Astrocyte (in vitro differentiated cells and primary cell): ENCODE results near the gene CNST. TPM values are rescaled to one million over a fixed set of nuclear protein-coding genes. Genes with fewer than 3 reads are reported as not detected.

Source experiments
- DNase-seq: peaks from one replicate; pipeline ENCODE4 v3.0.0-alpha.2; 2010; ENCODE audit warnings: low read depth
- FAIRE-seq: peaks from 2 replicates; lab custom pipeline; 2011; peaks lifted over from hg19 to GRCh38; lab: Jason Lieb, UNC
- H2AFZ ChIP-seq: 2 replicates; pipeline ENCODE4 v1.6.0; 2012; ENCODE audit warnings: low read depth, low read length, inconsistent platforms
- H3K27ac ChIP-seq: 2 replicates; pipeline ENCODE4 v1.5.1; 2011; ENCODE audit warnings: low read depth, low read length, inconsistent platforms
- H3K27me3 ChIP-seq: 2 replicates; pipeline ENCODE4 v1.6.0; 2011; ENCODE audit warnings: low read length, inconsistent platforms; ENCODE audit not compliant: insufficient read depth
- H3K36me3 ChIP-seq: 2 replicates; pipeline ENCODE4 v1.5.1; 2011; ENCODE audit warnings: low read length, inconsistent platforms; ENCODE audit not compliant: insufficient read depth
- H3K4me1 ChIP-seq: 2 replicates; pipeline ENCODE4 v1.5.1; 2011; ENCODE audit warnings: low read length, inconsistent platforms; ENCODE audit not compliant: insufficient read depth
- H3K4me2 ChIP-seq: 2 replicates; pipeline ENCODE4 v1.6.0; 2012; ENCODE audit warnings: low read length, inconsistent platforms
- H3K4me3 ChIP-seq: 2 replicates; pipeline ENCODE4 v1.5.1; 2011; ENCODE audit warnings: low read depth, mild to moderate bottlenecking, low read length, inconsistent platforms; ENCODE audit not compliant: insufficient read depth
- H3K79me2 ChIP-seq: 2 replicates; pipeline ENCODE4 v1.6.0; 2012; ENCODE audit warnings: mild to moderate bottlenecking, low read length, inconsistent platforms; ENCODE audit not compliant: insufficient read depth
- H3K9ac ChIP-seq: 2 replicates; pipeline ENCODE4 v1.6.0; 2012; ENCODE audit warnings: mild to moderate bottlenecking, low read length, inconsistent platforms
- H3K9me3 ChIP-seq: 2 replicates; pipeline ENCODE4 v1.5.1; 2012; ENCODE audit warnings: low read depth, mild to moderate bottlenecking, low read length, inconsistent platforms; ENCODE audit not compliant: insufficient read depth
- H4K20me1 ChIP-seq: 2 replicates; pipeline ENCODE4 v1.6.0; 2012; ENCODE audit warnings: low read length, inconsistent platforms; ENCODE audit not compliant: insufficient read depth
- H3K27ac Mint-ChIP-seq: one replicate; pipeline ENCODE4 v1.8.0; 2021; ENCODE audit warnings: mild to moderate bottlenecking, mixed read lengths; ENCODE audit not compliant: unreplicated experiment
- H3K27me3 Mint-ChIP-seq: one replicate; pipeline ENCODE4 v1.8.0; 2021; ENCODE audit warnings: low read depth, mixed read lengths; ENCODE audit not compliant: unreplicated experiment
- H3K36me3 Mint-ChIP-seq: one replicate; pipeline ENCODE4 v1.8.0; 2021; ENCODE audit warnings: low read depth, mixed read lengths; ENCODE audit not compliant: unreplicated experiment
- H3K4me1 Mint-ChIP-seq: one replicate; pipeline ENCODE4 v1.8.0; 2021; ENCODE audit warnings: low read depth, mixed read lengths; ENCODE audit not compliant: unreplicated experiment
- H3K4me3 Mint-ChIP-seq: one replicate; pipeline ENCODE4 v1.8.0; 2021; ENCODE audit warnings: mild to moderate bottlenecking, moderate library complexity, mixed read lengths; ENCODE audit not compliant: unreplicated experiment
- H3K9me3 Mint-ChIP-seq: one replicate; pipeline ENCODE4 v1.8.0; 2021; ENCODE audit warnings: mild to moderate bottlenecking, mixed read lengths; ENCODE audit not compliant: unreplicated experiment
- CTCF ChIP-seq: IDR thresholded peaks from 2 replicates; pipeline ENCODE4 v1.5.1; 2011; ENCODE audit warnings: low read depth, mild to moderate bottlenecking, inconsistent platforms, low read length, moderate library complexity; ENCODE audit not compliant: insufficient read depth
- EZH2 ChIP-seq: IDR thresholded peaks from 2 replicates; pipeline ENCODE4 v1.6.1; 2012; ENCODE audit warnings: mild to moderate bottlenecking, low read length, inconsistent platforms; ENCODE audit not compliant: insufficient read depth
- total RNA-seq: library from RNA; stranded (reverse); gene quantifications from 2 replicates; pipeline ENCODE4 v1.2.1, GENCODE V29; 2021

Gene CNST
- total RNA-seq, 1 donor from 2014 or later: 19.8 TPM

DNA sequence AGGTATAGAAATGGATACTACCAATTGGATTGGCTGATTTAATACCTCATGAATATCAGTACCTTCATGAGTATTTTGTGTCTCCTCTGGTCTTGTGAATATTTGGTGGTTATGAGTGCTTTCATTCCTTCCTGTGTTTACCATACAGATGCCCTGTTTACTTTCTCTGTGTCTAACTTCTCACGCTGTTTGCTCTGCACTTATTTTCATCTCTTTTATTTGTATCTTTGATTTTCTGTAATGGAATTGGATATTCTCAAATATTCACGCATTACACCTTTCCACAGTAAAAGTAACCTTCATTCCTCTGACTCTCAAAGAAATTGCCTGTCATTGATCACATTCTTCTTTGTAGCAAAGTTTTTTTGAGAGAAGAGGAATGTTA lies 16.8 kb downstream of the CNST start:
- Mint-ChIP-seq H3K4me3 (no peak overlapping the region), H3K27me3 (no peaks in the 10 kb centered on the region), H3K4me1 (peaks cover 9% of the 10 kb centered on the region), H3K9me3 (no peaks in the 10 kb centered on the region), H3K36me3 (peaks cover 7% of the 10 kb centered on the region), H3K27ac (no peak overlapping the region)
- H3K9ac ChIP-seq: no peak overlapping the region
- peaks cover 60% of the 10 kb centered on the region for H3K79me2 ChIP-seq
- H4K20me1 ChIP-seq: peaks cover 3% of the 10 kb centered on the region
- FAIRE-seq (no peak), DNase-seq (no peak)
- no peaks in the 10 kb centered on the region for H3K9me3 ChIP-seq
- no peak overlapping the region for H3K4me3 ChIP-seq
- peaks cover 5% of the 10 kb centered on the region for H3K36me3 ChIP-seq
- no peak overlapping the region for H3K4me2 ChIP-seq
- H3K4me1 ChIP-seq: peaks cover 10% of the 10 kb centered on the region
- H3K27me3 ChIP-seq: no peaks in the 10 kb centered on the region
- H3K27ac ChIP-seq: no peak overlapping the region
- TF ChIP-seq CTCF (no peak), EZH2 (no peak)
- no peak overlapping the region for H2AFZ ChIP-seq

DNA sequence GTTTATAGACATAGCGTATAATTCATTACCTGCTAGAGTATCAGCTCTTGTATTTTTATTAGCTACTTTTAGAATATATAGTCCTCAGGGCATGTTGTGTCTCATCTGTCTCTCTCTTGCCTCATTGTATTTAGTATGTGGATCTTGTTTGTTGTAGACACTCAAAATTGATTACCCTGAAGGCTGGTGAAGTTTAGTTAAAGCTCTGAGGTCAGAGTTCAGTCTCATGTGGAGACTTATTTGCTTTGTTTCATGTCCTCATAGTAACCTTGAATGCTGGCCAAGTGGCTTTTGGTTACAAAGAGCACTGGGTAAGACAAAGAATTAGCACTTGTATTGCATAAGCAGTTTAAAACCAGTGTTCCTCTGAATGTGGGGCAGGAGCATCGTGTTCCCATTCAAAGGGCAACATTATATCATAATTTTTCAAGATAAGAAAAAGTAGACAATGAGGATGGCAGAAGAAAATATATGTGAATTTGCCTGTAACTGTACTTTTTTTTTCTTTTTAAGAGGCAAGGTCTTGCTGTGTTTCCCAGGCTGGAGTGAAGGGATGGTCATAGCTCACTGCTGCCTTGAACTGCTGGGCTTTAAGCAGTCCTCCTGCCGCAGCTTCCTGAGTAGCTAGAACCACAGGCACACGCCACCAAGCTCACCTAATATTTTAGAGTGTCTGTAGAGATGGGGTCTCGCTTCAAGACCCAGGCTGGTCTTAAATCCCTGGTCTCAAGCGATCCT lies 17.4 kb downstream of the CNST start:
- H4K20me1 ChIP-seq: peaks cover 3% of the 10 kb centered on the region
- FAIRE-seq: no peak
- no peak overlapping the region for H3K4me3 ChIP-seq
- H3K27ac ChIP-seq: no peak overlapping the region
- H3K4me3 Mint-ChIP-seq: no peak overlapping the region
- no peak overlapping the region for H3K27ac Mint-ChIP-seq
- no peaks in the 10 kb centered on the region for H3K9me3 ChIP-seq
- H3K9ac ChIP-seq: no peak overlapping the region
- peaks cover 7% of the 10 kb centered on the region for H3K36me3 Mint-ChIP-seq
- H3K79me2 ChIP-seq: peaks cover 60% of the 10 kb centered on the region
- H3K27me3 Mint-ChIP-seq: no peaks in the 10 kb centered on the region
- peaks cover 8% of the 10 kb centered on the region for H3K4me1 ChIP-seq
- peaks cover 7% of the 10 kb centered on the region for H3K4me1 Mint-ChIP-seq
- H3K9me3 Mint-ChIP-seq: no peaks in the 10 kb centered on the region
- H3K36me3 ChIP-seq: peaks cover 5% of the 10 kb centered on the region
- no peaks in the 10 kb centered on the region for H3K27me3 ChIP-seq
- no peak for DNase-seq
- H3K4me2 ChIP-seq: no peak overlapping the region
- TF ChIP-seq CTCF (no peak), EZH2 (no peak)
- H2AFZ ChIP-seq: no peak overlapping the region

DNA sequence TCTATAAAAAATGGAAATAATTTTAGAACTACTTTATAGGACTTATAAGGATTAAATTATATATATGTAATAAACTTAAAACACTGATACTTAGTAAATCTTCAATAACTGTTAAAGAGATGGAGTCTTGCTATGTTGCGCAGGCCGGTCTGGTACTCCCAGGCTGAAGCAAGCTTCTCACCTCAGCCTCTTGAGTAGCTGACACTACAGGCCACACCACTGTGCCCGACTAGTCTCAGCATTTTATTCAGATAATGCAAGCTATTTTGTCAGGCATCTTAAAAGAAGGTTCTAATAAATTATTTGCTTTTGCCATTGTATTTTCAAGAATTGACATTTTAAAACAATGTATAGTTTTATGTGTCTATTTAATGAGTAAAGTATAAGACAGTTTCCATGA lies 20.8 kb downstream of the CNST start:
- H3K27ac Mint-ChIP-seq: no peak overlapping the region
- H4K20me1 ChIP-seq: peaks cover 3% of the 10 kb centered on the region
- H3K4me3 Mint-ChIP-seq: no peak overlapping the region
- FAIRE-seq (no peak), DNase-seq (no peak)
- peaks cover 11% of the 10 kb centered on the region for H3K36me3 Mint-ChIP-seq
- H3K79me2 ChIP-seq: peaks cover 53% of the 10 kb centered on the region
- no peaks in the 10 kb centered on the region for H3K27me3 ChIP-seq
- peaks cover 5% of the 10 kb centered on the region for H3K36me3 ChIP-seq
- no peaks in the 10 kb centered on the region for H3K9me3 Mint-ChIP-seq
- H3K9ac ChIP-seq: peak overlapping the region; percentile 47
- H3K4me2 ChIP-seq: peak overlapping the region; percentile 66
- no peak for TF ChIP-seq EZH2
- no peak for TF ChIP-seq CTCF
- H3K4me1 Mint-ChIP-seq: peaks cover 3% of the 10 kb centered on the region
- H3K4me1 ChIP-seq: peaks cover 10% of the 10 kb centered on the region
- H3K9me3 ChIP-seq: no peaks in the 10 kb centered on the region
- peak overlapping the region; percentile 60 for H3K27ac ChIP-seq
- no peaks in the 10 kb centered on the region for H3K27me3 Mint-ChIP-seq
- H2AFZ ChIP-seq: no peak overlapping the region
- H3K4me3 ChIP-seq: no peak overlapping the region
